Measurements from ENCODE around the gene CCDC191.

The CCDC191 gene, protein sequence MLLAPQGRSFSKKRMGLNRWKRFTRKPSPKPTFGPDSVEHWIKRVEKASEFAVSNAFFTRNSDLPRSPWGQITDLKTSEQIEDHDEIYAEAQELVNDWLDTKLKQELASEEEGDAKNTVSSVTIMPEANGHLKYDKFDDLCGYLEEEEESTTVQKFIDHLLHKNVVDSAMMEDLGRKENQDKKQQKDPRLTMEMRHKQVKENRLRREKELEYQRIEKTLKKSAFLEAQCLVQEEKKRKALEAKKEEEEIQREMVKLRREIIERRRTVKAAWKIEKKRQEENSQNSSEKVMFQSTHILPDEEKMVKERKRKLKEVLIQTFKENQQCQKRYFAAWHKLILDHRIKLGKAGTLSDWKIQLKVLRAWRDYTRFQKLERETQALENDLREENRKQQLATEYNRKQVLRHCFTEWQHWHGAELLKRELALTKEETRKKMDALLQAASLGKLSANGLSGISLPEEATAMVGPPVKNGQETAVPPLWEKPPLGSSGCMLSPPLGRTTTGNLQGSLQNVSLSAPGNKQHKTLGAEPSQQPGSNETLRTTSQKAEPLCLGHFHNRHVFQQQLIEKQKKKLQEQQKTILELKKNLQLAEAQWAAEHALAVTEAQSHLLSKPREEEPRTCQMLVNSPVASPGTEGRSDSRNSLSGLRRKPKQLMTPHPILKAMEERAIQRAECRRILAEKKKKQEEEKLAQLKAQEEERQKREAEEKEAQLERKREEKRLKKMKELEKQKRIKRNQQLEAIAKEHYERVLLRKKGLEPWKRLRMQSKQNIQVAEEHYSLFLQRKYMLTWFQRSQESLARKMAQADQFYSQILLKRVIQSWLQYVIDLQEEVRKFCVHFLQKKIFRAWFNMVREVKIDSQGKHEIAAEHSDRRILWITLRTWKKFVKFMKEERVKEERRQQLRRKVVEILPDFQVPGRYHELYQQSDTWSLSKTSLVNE

DNA sequence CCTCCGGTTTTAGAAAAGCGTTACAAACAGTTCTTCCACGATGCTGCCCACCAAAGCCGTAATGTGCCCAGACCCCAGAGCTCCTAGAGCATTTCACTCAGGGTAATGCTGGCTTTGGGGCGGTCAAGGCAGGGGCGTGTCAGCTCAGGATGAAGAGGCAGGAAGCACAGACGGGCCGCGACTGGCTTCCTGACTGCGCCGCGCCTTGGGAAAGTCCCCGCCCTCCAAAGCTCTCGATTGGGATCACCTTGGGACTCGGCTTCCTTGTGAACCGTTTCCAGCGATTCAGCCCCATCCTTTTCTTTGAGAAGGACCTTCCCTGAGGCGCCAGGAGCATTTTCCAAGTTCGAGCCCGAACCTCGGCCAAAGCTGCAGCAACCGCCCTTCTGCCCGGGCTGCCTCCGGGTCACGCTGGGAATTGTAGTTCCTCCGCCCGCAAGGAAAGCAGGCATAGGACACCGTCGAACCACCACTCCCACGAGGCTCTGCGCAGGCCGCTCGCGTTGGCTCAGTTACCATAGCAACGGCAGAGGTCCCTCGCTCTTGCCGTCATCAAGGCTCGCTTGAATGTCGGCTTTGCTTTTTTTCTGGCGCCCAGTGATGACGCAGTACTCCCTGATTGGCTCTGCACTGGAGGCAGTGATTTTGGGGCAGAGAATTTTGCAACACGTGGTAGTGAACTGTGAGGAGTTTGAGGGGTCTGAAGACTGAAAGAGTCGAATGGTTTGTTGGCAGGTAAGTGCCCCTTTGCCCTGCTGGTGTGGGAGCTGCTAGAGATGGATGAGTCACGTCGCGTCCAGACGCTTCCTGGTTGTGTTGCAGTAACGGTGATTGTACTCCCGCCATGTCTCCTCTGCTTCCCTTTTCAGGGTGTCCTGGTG is at the start of gene CCDC191, which contains the start of gene QTRT2:
Gene CCDC191, minus strand, starts transcription at position 397 of the 881 bp plus-strand sequence. Its CDS starts 60 bp downstream, at position 337.
Gene QTRT2, plus strand, starts transcription at position 608 of the 881 bp plus-strand sequence. CDS start 8,521 bp downstream, outside the sequence.
- peak; percentile 99 for DNase-seq

DNA sequence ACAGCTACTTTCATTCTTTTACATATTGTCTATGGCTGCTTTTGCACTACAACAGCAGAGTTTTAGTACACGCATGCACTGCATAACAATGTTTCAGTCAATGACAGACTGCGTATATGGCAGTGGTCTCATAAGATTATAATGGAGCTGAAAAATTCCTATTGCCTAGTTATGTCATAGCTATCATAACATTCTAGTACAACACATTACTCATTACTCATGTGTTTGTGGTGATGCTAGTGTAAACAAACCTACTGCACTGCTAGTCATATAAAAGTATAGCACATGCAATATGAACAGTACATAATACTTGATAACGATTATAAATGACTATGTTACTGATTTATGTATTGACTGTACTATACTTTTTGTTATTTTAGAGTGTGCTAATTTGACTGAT is 48.1 kb upstream of the CCDC191 start:
- DNase-seq, result no peak

DNA sequence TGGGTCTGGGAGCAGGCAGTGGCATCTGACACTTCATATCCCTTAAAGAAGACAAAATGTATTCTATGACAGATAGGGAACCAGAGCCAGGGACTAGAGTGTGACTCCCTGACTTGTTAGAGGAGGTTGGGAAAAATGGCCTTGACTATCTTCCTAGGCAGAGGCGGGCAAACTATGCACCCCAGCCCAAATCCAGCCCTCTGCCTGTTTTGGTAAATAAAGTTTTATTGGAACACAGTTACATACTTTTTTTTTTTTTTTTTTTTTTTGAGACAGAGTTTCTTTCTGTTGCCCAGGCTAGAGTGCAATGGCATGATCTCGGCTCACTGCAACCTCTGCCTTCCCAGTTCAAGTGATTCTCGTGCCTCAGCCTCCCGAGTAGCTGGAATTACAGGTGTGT is 47.5 kb upstream of the CCDC191 start:
- DNase-seq, result no peak

DNA sequence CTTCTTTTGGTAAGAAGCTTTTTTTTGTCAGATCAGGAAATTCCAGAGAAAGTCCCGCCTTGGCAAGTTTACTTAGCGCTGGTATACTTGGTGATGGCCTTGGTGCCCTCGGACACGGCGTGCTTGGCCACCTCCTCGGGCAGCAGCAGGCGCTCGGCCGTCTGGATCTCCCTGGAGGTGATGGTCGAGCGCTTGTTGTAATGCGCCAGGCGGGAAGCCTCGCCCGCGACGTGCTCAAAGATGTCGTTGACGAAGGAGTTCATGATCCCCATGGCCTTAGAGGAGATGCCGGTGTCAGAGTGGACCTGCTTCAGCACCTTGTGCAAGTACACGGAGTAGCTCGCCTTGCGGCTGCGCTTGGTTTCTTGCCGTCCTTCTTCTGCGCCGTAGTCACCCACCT is 46.9 kb upstream of the CCDC191 start:
- DNase-seq, result no peak

DNA sequence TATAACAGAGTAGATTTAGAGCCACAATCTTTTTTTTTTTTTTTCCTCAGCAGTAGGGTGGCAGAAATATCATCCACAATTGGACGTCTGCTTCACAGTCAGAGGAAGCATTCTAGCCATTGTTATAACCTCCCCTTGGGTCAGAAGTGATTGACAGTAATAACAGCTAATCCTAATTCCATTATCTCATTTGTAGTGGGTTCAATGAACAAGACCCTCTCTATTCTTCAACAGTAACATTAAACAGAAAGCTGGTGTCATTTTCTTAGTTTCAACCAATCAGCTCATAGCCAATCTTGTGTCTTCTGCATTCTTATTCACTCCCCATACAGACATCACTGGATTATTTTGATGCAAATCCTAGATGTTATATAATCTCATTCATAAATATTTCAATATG is 44.8 kb upstream of the CCDC191 start:
- no peak for DNase-seq

DNA sequence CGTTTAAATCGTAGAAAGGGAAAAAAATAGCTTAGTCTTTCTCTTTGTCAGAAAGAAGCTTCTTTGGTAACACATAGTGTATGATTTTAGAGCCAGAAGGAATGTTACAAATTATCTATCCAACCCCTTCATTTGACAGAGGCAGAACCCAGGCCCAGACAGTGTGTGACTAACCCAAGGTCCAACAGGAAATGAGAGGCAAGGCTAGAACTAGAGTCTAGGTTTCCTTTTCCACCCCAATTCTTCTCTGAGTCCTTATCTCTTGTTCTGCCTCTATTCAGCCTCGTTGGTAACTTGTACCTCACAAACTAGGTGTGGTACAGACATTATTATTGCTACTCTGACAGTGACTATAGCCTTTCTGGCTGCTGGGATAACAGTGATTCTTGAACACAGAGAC is 39.5 kb upstream of the CCDC191 start:
- DNase-seq, result no peak

DNA sequence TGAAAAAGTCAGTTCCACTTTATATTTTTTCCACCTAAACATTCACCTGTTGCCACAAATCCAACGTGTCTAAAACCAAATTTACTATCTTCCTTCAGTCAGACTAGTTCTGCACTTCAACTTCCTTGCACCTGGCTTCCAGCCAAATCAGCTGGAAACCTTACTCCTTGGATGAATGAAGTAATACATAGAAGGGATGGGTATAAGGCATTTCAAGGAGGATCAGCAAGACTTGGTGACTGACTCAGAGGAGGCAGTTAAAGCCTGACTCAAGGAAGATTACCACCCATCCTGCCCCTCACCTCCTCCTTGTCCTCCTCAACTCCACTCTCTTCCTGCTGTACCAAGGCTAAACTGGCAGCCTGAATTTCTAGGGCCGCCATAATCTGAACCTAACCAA is 37.3 kb upstream of the CCDC191 start:
- no peak for DNase-seq

DNA sequence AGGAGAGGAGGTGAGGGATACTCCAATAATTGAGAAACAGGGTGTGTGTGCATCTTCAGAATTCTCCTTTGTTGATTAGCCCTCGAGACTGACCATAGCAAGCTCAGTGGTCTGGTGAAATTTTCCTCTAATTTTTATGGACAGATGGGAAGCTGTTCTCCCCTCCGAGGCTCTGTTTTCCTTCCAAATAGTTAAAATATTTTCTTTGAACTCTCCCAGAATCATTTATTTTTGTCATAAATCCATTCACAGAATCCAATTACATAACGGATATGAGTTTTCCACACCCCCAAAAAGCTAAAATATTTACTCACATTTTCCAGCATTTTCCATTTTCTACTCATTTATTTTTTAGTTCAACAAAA is 36.7 kb upstream of the CCDC191 start:
- no peak for DNase-seq

DNA sequence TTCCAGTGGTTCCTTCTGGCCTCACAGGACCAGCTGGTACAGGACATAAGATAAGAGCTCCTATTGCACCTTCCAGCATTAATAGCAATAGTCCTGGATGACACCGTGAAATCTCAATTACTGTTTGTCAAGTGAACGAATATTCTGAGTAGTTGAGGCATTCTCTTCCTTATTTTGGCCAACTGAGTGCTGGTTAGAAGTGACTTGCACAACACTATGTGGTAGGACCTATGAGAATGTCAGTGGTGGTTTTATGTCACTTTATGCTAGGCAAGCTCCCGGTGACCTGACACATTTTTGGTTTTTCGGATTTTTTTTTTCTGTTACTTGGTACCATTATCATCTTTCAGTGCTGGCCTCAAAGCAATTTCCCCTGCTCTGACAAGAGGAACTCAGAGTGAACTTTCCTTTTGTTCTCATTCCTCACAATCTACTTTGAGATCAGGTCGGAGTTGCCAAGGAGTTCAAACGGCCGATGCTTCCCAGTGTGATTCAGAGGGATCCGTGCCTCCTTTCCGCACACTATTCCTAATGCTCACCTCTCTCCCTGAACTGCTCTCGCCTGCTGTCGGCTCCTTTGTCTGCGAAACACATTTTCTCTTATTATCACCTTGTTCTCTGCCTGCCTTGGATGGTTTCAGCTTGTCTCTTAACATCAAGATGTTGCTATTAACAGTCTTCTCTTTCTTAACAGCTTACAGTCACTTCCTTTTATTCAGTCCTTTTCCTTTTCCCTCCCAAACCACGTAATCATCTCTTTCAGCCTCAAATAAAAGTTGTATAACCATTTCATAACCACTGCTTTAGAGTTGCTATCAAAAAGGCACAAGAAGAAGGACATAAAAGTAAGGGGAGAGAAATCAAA is 36.1 kb upstream of the CCDC191 start:
- DNase-seq, result no peak

DNA sequence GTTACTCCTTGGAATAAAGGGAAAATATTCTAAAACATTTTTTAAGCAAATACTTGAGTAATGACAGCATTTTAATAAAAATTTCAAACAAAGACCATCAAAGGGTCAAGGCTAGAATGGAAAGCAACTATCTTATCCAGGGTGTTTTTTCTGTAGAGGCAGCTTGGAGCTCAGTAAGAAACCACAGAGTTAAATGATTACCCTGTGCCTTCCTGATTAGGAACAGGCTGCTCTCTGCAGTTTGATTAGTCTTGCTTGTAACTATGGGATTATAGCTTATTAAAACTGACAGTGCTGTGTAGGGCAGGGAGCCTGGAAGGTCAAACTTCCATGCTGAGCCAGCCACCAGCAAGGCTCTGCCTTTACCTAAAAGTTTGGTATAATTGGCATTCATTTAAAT is 33.3 kb upstream of the CCDC191 start:
- no peak for DNase-seq

DNA sequence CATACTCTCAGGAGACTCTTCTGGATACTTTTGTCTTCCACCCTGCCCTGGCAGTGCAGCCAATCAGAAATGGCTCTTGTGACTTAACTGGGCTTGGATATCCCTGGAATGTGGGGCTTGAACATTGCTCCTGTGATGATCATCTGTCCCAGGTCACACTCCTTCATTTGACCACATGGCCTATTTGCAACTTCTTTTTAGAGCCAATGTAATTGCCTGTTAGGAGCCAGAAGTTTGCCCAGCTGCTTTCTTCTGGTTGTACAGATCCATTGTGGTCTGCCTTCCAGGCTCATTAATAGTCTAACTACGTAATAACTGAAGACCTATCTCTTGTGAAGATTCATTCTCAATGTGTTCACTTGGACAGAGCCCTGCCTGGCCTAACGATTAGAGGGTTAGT is 30.0 kb upstream of the CCDC191 start:
- no peak for DNase-seq

DNA sequence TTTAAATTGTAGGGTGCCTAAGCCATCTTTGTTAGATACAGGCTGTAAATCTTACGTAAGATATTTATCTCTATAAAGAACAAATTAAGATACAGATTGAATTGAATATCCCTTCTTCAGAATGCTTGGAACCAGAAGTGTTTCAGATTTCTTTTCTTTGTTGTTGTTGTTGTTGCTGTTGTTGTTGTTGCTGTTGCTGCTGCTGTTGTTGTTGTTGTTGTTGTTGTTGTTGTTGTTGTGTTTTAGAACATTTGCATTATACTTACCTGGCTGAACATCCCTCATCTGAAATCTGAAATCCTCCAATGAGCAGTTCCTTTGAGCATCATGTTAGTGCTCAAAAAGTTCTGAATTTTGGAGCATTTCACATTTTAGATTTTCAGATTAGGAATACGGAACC is 26.8 kb upstream of the CCDC191 start:
- DNase-seq, result no peak

DNA sequence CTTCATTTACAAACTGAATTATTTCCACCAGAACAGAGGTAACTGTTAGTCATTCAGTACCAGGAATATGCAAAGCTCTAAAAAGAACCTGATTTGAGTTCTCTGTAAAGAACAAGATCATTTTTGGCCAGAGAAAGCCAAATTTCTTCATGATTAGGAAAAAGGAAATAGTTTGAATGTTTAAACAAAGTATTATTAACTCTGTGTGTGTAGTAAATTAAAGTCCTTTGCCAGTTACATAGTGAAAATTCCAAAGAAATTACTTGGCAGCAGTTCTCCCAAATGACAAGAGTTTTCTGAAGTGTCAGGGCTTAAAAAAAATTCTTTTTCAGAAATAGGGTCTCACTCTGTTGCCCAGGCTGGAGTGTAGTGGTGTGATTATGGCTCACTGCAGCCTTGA is 24.7 kb upstream of the CCDC191 start:
- DNase-seq, result no peak

DNA sequence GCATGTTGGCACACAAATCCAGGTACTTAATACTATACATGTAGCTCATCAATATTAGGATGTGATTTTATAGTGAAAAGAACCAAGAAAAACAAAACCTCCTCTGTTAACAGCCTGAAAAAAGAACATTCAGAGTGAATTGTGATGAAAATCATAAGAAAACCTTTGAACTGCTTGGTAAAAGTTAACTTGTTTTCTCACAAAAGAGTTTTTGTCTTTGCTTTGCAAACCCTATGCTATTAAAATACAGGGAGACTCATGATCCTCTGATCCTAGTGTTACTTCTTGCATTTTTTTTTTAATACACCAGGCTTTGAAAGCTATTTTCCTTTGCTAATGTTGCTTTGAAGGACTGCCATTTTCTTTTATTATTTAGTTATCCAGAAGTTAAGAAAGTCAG is 23.9 kb upstream of the CCDC191 start:
- no peak for DNase-seq

DNA sequence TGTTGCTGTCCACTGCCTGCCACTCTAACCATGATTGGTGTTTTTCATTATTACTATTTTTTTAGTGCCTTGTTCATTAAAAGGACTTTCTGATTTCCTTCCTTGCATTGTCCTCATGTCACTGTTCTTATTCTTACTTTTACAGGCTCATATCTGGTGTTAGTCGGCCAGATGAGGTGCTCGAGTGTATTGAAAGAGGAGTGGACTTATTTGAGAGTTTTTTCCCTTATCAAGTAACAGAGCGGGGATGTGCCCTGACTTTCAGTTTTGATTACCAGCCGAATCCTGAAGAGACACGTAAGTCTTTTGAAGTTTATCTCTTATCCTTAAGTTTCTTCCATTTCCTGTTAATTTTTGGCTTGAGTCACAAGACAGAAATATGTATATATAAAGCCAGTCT is 23.4 kb upstream of the CCDC191 start:
- no peak for DNase-seq

DNA sequence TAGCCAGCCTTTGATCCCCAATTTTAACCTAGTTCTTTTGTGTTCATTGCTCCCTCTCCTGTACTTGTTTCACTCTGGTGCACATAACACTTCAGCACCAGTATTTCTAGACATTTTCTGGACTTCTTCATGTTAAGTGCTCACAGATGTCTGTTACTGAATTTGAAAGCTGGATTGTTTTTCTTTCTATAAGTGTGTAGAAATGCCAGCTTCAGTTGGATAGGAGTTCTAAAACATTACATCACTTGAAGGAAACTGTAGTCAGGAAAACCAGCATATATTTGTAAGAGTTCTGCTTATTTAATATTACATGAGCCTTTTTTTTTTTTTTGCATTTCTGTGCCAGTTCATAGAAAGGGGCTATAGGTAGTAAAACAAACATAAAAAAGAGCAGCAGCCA is 21.8 kb upstream of the CCDC191 start:
- DNase-seq, result no peak

DNA sequence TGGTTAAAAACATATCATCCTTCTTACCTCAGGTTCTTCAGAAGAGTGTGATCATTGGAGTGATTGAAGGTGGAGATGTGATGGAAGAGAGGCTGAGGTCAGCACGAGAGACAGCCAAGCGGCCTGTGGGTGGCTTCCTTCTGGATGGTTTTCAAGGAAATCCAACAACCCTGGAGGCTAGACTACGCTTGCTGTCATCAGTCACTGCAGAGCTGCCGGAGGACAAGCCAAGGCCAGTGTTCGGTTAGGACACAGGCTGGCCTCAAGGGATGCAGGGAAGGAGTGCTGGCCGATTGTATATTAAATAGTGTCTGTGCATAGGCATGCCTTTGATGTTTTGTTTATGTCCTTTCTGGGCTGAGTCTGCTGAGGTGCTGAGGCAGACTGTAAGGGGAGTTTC is 20.4 kb upstream of the CCDC191 start:
- no peak for DNase-seq

DNA sequence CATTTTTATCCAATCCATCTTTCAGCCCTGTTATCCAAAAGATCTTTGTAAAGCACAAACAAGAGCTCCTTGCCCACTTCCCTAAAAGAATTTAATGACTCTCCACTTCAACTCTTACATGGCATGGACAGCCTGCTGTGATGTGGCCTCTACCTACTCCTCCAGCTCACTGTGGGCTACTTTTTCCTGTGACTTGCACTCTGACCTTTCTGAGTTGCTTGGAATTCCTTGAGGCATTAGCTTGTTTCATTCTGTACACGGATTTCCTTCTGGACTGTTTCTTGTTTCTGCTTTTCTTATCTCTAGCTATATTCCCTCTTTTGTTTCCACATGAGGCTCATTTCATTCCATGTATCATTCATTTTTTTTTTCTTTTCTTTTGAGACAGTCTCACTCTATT is 15.5 kb upstream of the CCDC191 start:
- DNase-seq, result no peak

DNA sequence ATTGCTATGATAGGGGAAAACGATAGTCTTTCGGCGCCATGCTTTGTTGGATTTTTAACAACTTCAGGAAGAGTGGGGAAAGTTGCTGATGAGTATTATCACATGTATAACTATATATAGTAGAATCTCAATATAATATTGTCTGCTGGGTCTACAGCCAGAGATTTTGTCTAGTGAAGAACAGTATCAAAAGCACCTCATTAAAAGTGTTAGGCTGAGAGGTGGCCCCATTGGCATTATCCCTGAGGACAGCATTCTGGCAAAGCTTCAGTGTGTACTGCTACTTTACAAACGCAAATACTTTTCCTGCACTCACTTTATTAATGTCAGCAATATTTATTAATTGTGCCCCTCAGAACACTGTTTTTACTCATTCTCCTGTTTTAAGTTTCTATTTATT is 12.0 kb upstream of the CCDC191 start:
- no peak for DNase-seq

DNA sequence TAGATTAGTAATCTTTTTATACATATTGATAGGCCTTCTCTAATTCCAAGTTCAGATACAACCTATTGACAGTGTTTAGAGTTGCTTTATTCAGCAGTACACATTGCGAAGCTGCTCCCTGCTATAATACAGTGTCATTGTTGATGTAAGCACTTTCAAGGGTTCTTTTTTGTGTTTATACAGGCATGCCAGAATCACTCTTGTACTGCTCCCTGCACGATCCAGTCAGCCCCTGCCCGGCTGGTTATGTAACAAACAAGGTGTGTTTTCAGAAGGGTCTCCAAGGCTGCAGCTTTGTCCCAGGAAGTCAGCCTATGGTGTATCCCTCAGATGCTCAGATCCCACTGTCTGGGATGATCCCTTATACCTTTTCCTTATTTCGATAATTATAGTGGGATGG is 11.5 kb upstream of the CCDC191 start:
- no peak for DNase-seq

DNA sequence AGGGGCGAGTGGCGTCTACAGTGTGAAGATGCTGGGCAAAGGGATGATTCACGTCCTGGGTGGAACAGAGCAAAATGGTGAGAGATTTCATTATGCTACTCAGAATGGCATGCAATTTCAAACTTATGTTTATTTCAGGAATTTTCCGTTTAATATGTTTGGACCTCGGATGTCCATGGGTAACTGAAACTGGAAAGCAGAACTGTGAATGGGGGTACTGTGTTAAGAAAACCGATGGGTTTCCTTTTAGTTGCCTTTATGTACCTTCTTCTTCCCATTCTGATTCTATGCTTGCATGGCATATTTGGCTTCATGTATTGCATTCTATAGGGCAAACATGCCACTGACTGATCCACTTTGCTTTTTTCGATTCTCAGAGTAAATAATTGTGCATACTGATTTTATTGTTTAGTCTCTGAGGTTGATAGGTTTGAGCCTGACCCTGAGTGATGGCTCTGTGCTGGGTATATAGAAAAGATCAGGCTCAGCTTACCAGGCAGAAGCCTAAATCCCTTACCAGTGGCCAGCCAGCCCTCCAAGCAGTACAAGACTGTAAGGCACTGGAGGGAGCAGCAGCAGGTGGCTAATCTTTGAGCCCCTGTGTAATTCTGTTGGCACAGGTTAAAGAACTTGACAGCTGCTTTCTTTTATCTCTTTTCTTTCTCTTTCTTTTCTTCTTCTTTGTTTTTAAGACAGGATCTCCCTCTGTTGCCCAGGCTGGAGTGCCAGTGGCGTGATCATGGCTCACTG is 4.8 kb upstream of the CCDC191 start:
- no peak for DNase-seq

All from activated T-cell treated with anti-CD3 and anti-CD28 coated beads for 4 hours (primary cell).